Endothelial cell of umbilical vein (primary cell): ENCODE data around the gene KIR2DL3. TPM values are rescaled to one million over a fixed set of nuclear protein-coding genes. Genes with fewer than 3 reads are reported as not detected.

Source experiments
- BruUV-seq: library from RNA; stranded (reverse); fragments of 400-500 nt; replicated peaks from 2 replicates; lab custom pipeline; 2021; lab: Mats Ljungman, UMichigan
- CTCF ChIA-PET: fragments of 300-600, 350-600 bp; sonication (Branson Sonifier 250); formaldehyde crosslinking; loops from one replicate; lab custom pipeline; 2021; ENCODE audit warnings: antibody characterized with exemption, inconsistent platforms; lab: Charles Lee
- POLR2A ChIA-PET: fragments of 300-600, 350-600 bp; sonication (Branson Sonifier 250); formaldehyde crosslinking; loops from one replicate; lab custom pipeline; 2021; ENCODE audit warnings: antibody characterized with exemption, inconsistent platforms; lab: Charles Lee
- DNase-seq: peaks from one replicate; pipeline ENCODE4 v3.0.0-alpha.2; 2011; ENCODE audit warnings: low read depth, low spot score
- FAIRE-seq: peaks from 2 replicates; lab custom pipeline; 2011; peaks lifted over from hg19 to GRCh38; lab: Jason Lieb, UNC
- H2AFZ ChIP-seq: 2 replicates; pipeline ENCODE4 v1.6.0; 2012; ENCODE audit warnings: low read depth, low read length, control low read depth, inconsistent platforms
- H3K27ac ChIP-seq: 2 replicates; pipeline ENCODE4 v1.5.1; 2011; ENCODE audit warnings: low read depth, mild to moderate bottlenecking, control low read depth, low read length, moderate library complexity; ENCODE audit not compliant: insufficient read depth
- H3K27me3 ChIP-seq, 2 experiments: 2 replicates each; pipeline versions ENCODE4 v1.6.0 to v1.6.1; 2011; ENCODE audit warnings: low read length in 2 of 2, mixed read lengths in 1 of 2; ENCODE audit not compliant: control insufficient read depth in 2 of 2, insufficient read depth in 2 of 2
- H3K36me3 ChIP-seq, 2 experiments: 2 replicates in 1 of 2; 3 replicates in 1 of 2; pipeline ENCODE4 v1.5.1; 2011; ENCODE audit warnings: low read length in 2 of 2, mild to moderate bottlenecking in 1 of 2, moderate library complexity in 1 of 2; ENCODE audit not compliant: control insufficient read depth in 2 of 2, insufficient read depth in 2 of 2; ENCODE audit errors: extremely low read depth in 1 of 2
- H3K4me1 ChIP-seq: 3 replicates; pipeline ENCODE4 v1.5.1; 2011; ENCODE audit warnings: mild to moderate bottlenecking, low read length; ENCODE audit not compliant: control insufficient read depth, insufficient read depth; ENCODE audit errors: extremely low read depth
- H3K4me2 ChIP-seq: 2 replicates; pipeline ENCODE4 v1.6.1; 2011; ENCODE audit warnings: low read length, control low read depth, mixed read lengths; ENCODE audit not compliant: insufficient read depth
- H3K4me3 ChIP-seq, 3 experiments: fragments of 200-600 bp in 1 of 3; sonication (generic), shearing (Covaris generic) in 1 of 3; replicated peaks in 1 of 3; 2 replicates each; pipeline ENCODE4 v1.5.1; 2011 to 2016; ENCODE audit warnings: control low read depth in 3 of 3, low read length in 3 of 3, mild to moderate bottlenecking in 2 of 3, inconsistent platforms in 1 of 3, low read depth in 1 of 3, moderate library complexity in 1 of 3; ENCODE audit not compliant: insufficient read depth in 1 of 3
- H3K79me2 ChIP-seq: 2 replicates; pipeline ENCODE4 v1.6.0; 2012; ENCODE audit warnings: low read length, inconsistent platforms; ENCODE audit not compliant: control insufficient read depth, insufficient read depth
- H3K9ac ChIP-seq: replicated peaks from 2 replicates; pipeline ENCODE3; 2011; ENCODE audit warnings: low read length, control low read depth; ENCODE audit not compliant: insufficient read depth; ENCODE audit errors: extremely low read depth
- H3K9me1 ChIP-seq: replicated peaks from 3 replicates; pipeline ENCODE4 v1.6.0; 2011; ENCODE audit warnings: mild to moderate bottlenecking, low read length; ENCODE audit not compliant: control insufficient read depth, insufficient read depth; ENCODE audit errors: extremely low read depth
- H3K9me3 ChIP-seq: replicated peaks from 2 replicates; pipeline ENCODE4 v1.5.1; 2012; ENCODE audit warnings: low read length, inconsistent platforms; ENCODE audit not compliant: control insufficient read depth, insufficient read depth
- H4K20me1 ChIP-seq: replicated peaks from 2 replicates; pipeline ENCODE3; 2011; ENCODE audit warnings: mild to moderate bottlenecking, low read length; ENCODE audit not compliant: control insufficient read depth, insufficient read depth; ENCODE audit errors: extremely low read depth
- CTCF ChIP-seq, 2 donors: IDR thresholded peaks; 1 replicate in 1 of 2; 2 replicates in 1 of 2; pipeline ENCODE4 v1.5.1; 2011; ENCODE audit warnings: low read length in 2 of 2, mild to moderate bottlenecking in 2 of 2, moderate library complexity in 2 of 2, control low read depth in 1 of 2, inconsistent platforms in 1 of 2, low read depth in 1 of 2; ENCODE audit not compliant: insufficient read depth in 1 of 2; ENCODE audit errors: extremely low read depth in 1 of 2
- EZH2 ChIP-seq: IDR thresholded peaks from 2 replicates; pipeline ENCODE4 v1.6.1; 2012; ENCODE audit warnings: borderline replicate concordance, low read depth, mild to moderate bottlenecking, moderate library complexity, low read length, inconsistent platforms; ENCODE audit not compliant: severe bottlenecking
- FOS ChIP-seq: IDR thresholded peaks from 2 replicates; pipeline ENCODE4 v1.6.1; 2011; ENCODE audit warnings: mild to moderate bottlenecking, low read length, moderate library complexity, borderline replicate concordance; ENCODE audit not compliant: insufficient read depth
- GATA2 ChIP-seq: IDR thresholded peaks from 2 replicates; pipeline ENCODE4 v1.7.0; 2011; ENCODE audit warnings: low read depth, mild to moderate bottlenecking, moderate library complexity, mixed read lengths, low read length; ENCODE audit not compliant: insufficient read length, insufficient read depth
- JUN ChIP-seq: IDR thresholded peaks from 2 replicates; pipeline ENCODE4 v1.6.1; 2011; ENCODE audit warnings: borderline replicate concordance, low read depth; ENCODE audit not compliant: insufficient read length, insufficient read depth
- MAX ChIP-seq: IDR thresholded peaks from 2 replicates; pipeline ENCODE4 v1.6.1; 2011; ENCODE audit not compliant: insufficient read depth, insufficient read length
- MYC ChIP-seq: IDR thresholded peaks from one replicate; pipeline ENCODE4 v1.6.1; 2011; ENCODE audit warnings: mild to moderate bottlenecking, low read depth, low read length
- POLR2A ChIP-seq: IDR thresholded peaks from 2 replicates; pipeline ENCODE4 v1.6.1; 2012; ENCODE audit warnings: low read depth, mild to moderate bottlenecking, control low read depth, low read length
- POLR2AphosphoS5 ChIP-seq: IDR thresholded peaks from 2 replicates; pipeline ENCODE4 v1.6.1; 2012; ENCODE audit warnings: low read depth, mild to moderate bottlenecking, control low read depth, low read length, moderate library complexity; ENCODE audit not compliant: insufficient read depth
- dilution Hi-C: fragments of 300-500 bp; cut with MboI; formaldehyde crosslinking; loops from one replicate; pipeline ENCODE4 v1.15.0; 2019; ENCODE audit warnings: low sequenced_read_pairs; ENCODE audit not compliant: extremely low pct_ligation_motif_present
- intact Hi-C: fragments of 100-400 bp; cut with micrococcal nuclease; formaldehyde crosslinking; loops from one replicate; pipeline ENCODE4 v1.10.0; 2022
- polyA plus RNA-seq, 4 experiments: library from polyadenylated mRNA; depleted of rRNA in 3 of 4; stranded (reverse) in 3 of 4; unstranded in 1 of 4; fragments of >200 nt; gene quantifications; 2 replicates each; pipeline versions ENCODE4 v1.2.1 to v1.2.3, GENCODE V29; 2011 to 2012; ENCODE audit warnings: missing spikeins in 1 of 4
- total RNA-seq: library from RNA; stranded (reverse); gene quantifications from 2 replicates; pipeline ENCODE4 v1.2.3, GENCODE V29; 2021

Gene KIR2DL3
- total and polyA plus RNA-seq, 2 donors (not counting 3 experiments of a cell fraction or from before 2014, with no cell fraction given) = not detected

GRCh38 chr19:54791476-54791875 lies 53.2 kb downstream of the KIR2DL3 start:
- H3K36me3 ChIP-seq = no peaks in the 10 kb centered on the region
- no peaks in the 10 kb centered on the region for H3K27me3 ChIP-seq
- DNase-seq (no peak), FAIRE-seq (no peak)
- H3K4me3 ChIP-seq = no peak overlapping the region
- no peaks in the 10 kb centered on the region for H3K79me2 ChIP-seq
- dilution Hi-C loops = no loop called here
- intact Hi-C loops = no loop called here
- H4K20me1 ChIP-seq = no peaks in the 10 kb centered on the region
- H2AFZ ChIP-seq = no peak overlapping the region
- TF ChIP-seq MYC (no peak), GATA2 (no peak), FOS (no peak), JUN (no peak), POLR2A (no peak), POLR2AphosphoS5 (no peak)
- ChIA-PET CTCF (no interaction called here), POLR2A (no interaction called here)
- H3K27ac ChIP-seq = no peak overlapping the region
- no peak overlapping the region for H3K9ac ChIP-seq
- H3K9me3 ChIP-seq = no peaks in the 10 kb centered on the region
- H3K4me1 ChIP-seq = no peaks in the 10 kb centered on the region
- BruUV-seq = no TSS peak
- H3K9me1 ChIP-seq = no peaks in the 10 kb centered on the region
- no peak overlapping the region for H3K4me2 ChIP-seq

- no peak for FAIRE-seq
Measured at GRCh38 chr19:54792814-54793213, 54.5 kb downstream of the KIR2DL3 start.

More at GRCh38 chr19:54792814-54793213, 54.5 kb downstream of the KIR2DL3 start:
- Histone ChIP-seq H4K20me1 (no peaks in the 10 kb centered on the region), H3K9me1 (no peaks in the 10 kb centered on the region), H3K4me2 (no peak overlapping the region), H3K79me2 (no peaks in the 10 kb centered on the region), H3K4me1 (no peaks in the 10 kb centered on the region), H3K4me3 (no peak overlapping the region), H3K27ac (no peak overlapping the region), H3K9ac (no peak overlapping the region), H2AFZ (no peak overlapping the region), H3K27me3 (no peaks in the 10 kb centered on the region), H3K9me3 (no peaks in the 10 kb centered on the region), H3K36me3 (no peaks in the 10 kb centered on the region)
- CTCF ChIA-PET = no interaction called here
- no TSS peak for BruUV-seq
- TF ChIP-seq POLR2A = no peak
- TF ChIP-seq CTCF (IDR thresholded peaks at IDR 0.05; ENCODE audit: extremely low read depth in 1 of 2, insufficient read depth in 1 of 2, low read depth in 1 of 2, low read length in 2 of 2) = no peak
- no peak for TF ChIP-seq GATA2
- no peak for TF ChIP-seq EZH2
- no peak for TF ChIP-seq JUN
- no peak for TF ChIP-seq MYC
- TF ChIP-seq POLR2AphosphoS5 = no peak
- TF ChIP-seq MAX = no peak
- no peak for TF ChIP-seq FOS
- dilution Hi-C loops = no loop called here
- POLR2A ChIA-PET = no interaction called here
- intact Hi-C loops = no loop called here
- DNase-seq = no peak
